ENCODE results near the gene HECW1. TPM values are rescaled to one million over a fixed set of nuclear protein-coding genes. Genes with fewer than 3 reads are reported as not detected.

The HECW1 gene
- total and polyA plus RNA-seq, 10 of the 15 experiments (the other 5 are each of a cell fraction or from before 2014, with no cell fraction given) = under 0.01 to 0.31 (median 0.04) TPM; not detected in 3

Small RNAs within 50 kb of the gene (microRNA-seq; reads per million reads assigned to microRNA genes)
- not detected for gene MIR3943

Small RNAs within 50 kb of the gene (small RNA-seq; reads per million reads assigned to genes)
- not detected for gene MIR3943
- gene RF00019 = not detected
- not detected for gene RNU6-575P
- gene RNU7-35P = not detected

Other genes starting within 250 kb of the HECW1 start
- 1.4 and 3.5 TPM in 2 replicates for gene C7orf25, start 200.6 kb upstream of the HECW1 start, total RNA-seq (2014; rRNA removed)
- gene C7orf25, start 200.6 kb upstream of the HECW1 start, total RNA-seq (2014; rRNA removed; fragmentation: Illumina TruSeq; extraction: Trizol) = 1.9 and 2.2 TPM in 2 replicates
- 3.2 and 3.6 TPM in 2 replicates for gene C7orf25, start 200.6 kb upstream of the HECW1 start, total RNA-seq (2021)
- 1.0 and 2.0 TPM in 2 replicates for gene C7orf25, start 200.6 kb upstream of the HECW1 start, polyA plus RNA-seq (2011; rRNA removed)
- gene C7orf25, start 200.6 kb upstream of the HECW1 start, polyA plus RNA-seq (2014; fragmentation: Illumina TruSeq; extraction: Trizol) = 0.98 and 2.0 TPM in 2 replicates
- 1 to 10 TPM in 1 of 2 experiments, under 1 TPM in 1; 0.68 to 1.3 TPM for gene C7orf25, start 200.6 kb upstream of the HECW1 start, polyA plus RNA-seq (2014; fragmentation: Nextera tagmentation; extraction: Ambion mirVana)
- gene C7orf25, start 200.6 kb upstream of the HECW1 start, polyA plus RNA-seq (2014; rRNA removed) = 0.63 and 2.6 TPM in 2 replicates
- gene C7orf25, start 200.6 kb upstream of the HECW1 start, polyA plus RNA-seq (2016; fragmentation: Nextera tagmentation; extraction: Ambion mirVana) = 1 to 10 TPM; 2.0 to 2.7 TPM
- 129 and 142 TPM in 2 replicates for gene PSMA2, start 180.5 kb upstream of the HECW1 start, total RNA-seq (2014; rRNA removed)
- 192 and 195 TPM in 2 replicates for gene PSMA2, start 180.5 kb upstream of the HECW1 start, total RNA-seq (2014; rRNA removed; fragmentation: Illumina TruSeq; extraction: Trizol)
- 196 and 211 TPM in 2 replicates for gene PSMA2, start 180.5 kb upstream of the HECW1 start, total RNA-seq (2021)
- gene PSMA2, start 180.5 kb upstream of the HECW1 start, polyA plus RNA-seq (2011; rRNA removed) = 438 and 659 TPM in 2 replicates
- gene PSMA2, start 180.5 kb upstream of the HECW1 start, polyA plus RNA-seq (2014; fragmentation: Illumina TruSeq; extraction: Trizol) = 175 and 207 TPM in 2 replicates
- gene PSMA2, start 180.5 kb upstream of the HECW1 start, polyA plus RNA-seq (2014; fragmentation: Nextera tagmentation; extraction: Ambion mirVana) = 1,000 to 10,000 TPM; 1,068 to 1,223 TPM
- 133 and 170 TPM in 2 replicates for gene PSMA2, start 180.5 kb upstream of the HECW1 start, polyA plus RNA-seq (2014; rRNA removed)
- 100 to 1,000 TPM; 779 to 813 TPM for gene PSMA2, start 180.5 kb upstream of the HECW1 start, polyA plus RNA-seq (2016; fragmentation: Nextera tagmentation; extraction: Ambion mirVana)
- 72.0 and 86.3 TPM in 2 replicates for gene MRPL32, start 180.3 kb upstream of the HECW1 start, total RNA-seq (2014; rRNA removed)
- 99.7 and 107 TPM in 2 replicates for gene MRPL32, start 180.3 kb upstream of the HECW1 start, total RNA-seq (2014; rRNA removed; fragmentation: Illumina TruSeq; extraction: Trizol)
- 65.3 and 66.0 TPM in 2 replicates for gene MRPL32, start 180.3 kb upstream of the HECW1 start, total RNA-seq (2021)
- gene MRPL32, start 180.3 kb upstream of the HECW1 start, polyA plus RNA-seq (2011; rRNA removed) = 101 and 156 TPM in 2 replicates
- 106 and 111 TPM in 2 replicates for gene MRPL32, start 180.3 kb upstream of the HECW1 start, polyA plus RNA-seq (2014; fragmentation: Illumina TruSeq; extraction: Trizol)
- 100 to 1,000 TPM; 274 to 339 TPM for gene MRPL32, start 180.3 kb upstream of the HECW1 start, polyA plus RNA-seq (2014; fragmentation: Nextera tagmentation; extraction: Ambion mirVana)
- gene MRPL32, start 180.3 kb upstream of the HECW1 start, polyA plus RNA-seq (2014; rRNA removed) = 98.9 and 112 TPM in 2 replicates
- 100 to 1,000 TPM; 134 to 138 TPM for gene MRPL32, start 180.3 kb upstream of the HECW1 start, polyA plus RNA-seq (2016; fragmentation: Nextera tagmentation; extraction: Ambion mirVana)

Measured in GM12878 (cell line).